GM21737 (cell line): ENCODE data around the gene TNFRSF8.

Source experiments
- ATAC-seq: cut with Tn5 transposase; IDR thresholded peaks from one replicate; pipeline ENCODE4 v1.9.1; 2021; ENCODE audit warnings: mild to moderate bottlenecking, moderate library complexity; ENCODE audit not compliant: unreplicated experiment

The TNFRSF8 gene

GRCh38 chr1:12153181-12153785 is 90.2 kb downstream of the TNFRSF8 start:
- ATAC-seq, result no peak

DNA sequence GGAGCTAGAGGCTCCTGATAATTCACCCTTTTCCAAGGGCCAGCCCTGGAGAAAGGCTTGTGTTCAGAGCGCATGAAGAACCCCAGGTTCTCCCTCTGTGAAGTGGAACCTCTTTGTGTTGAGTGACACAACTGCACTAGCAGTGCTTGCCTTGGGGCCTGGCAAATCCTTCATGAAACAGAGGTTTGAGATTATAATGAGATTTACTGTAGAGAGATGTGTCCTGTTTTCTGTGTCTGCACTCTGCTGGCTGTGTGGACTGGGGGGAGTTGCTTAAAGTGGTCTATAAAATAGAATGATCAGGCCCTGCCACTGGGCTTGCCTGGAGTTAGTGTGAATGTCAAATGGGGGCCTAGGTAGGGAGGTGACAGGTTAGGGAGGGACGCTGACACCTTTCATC is 92.2 kb downstream of the TNFRSF8 start:
- no peak for ATAC-seq

- no peak for ATAC-seq
These were observed 94.5 kb downstream of the TNFRSF8 start for GRCh38 chr1:12157366-12158231.

- ATAC-seq, result no peak
These were observed 95.4 kb downstream of the TNFRSF8 start for GRCh38 chr1:12158357-12159092.

GRCh38 chr1:12159816-12160215 is 96.7 kb downstream of the TNFRSF8 start:
- ATAC-seq, result no peak

- ATAC-seq, result no peak
These were observed 98.2 kb downstream of the TNFRSF8 start for GRCh38 chr1:12161324-12161661.

DNA sequence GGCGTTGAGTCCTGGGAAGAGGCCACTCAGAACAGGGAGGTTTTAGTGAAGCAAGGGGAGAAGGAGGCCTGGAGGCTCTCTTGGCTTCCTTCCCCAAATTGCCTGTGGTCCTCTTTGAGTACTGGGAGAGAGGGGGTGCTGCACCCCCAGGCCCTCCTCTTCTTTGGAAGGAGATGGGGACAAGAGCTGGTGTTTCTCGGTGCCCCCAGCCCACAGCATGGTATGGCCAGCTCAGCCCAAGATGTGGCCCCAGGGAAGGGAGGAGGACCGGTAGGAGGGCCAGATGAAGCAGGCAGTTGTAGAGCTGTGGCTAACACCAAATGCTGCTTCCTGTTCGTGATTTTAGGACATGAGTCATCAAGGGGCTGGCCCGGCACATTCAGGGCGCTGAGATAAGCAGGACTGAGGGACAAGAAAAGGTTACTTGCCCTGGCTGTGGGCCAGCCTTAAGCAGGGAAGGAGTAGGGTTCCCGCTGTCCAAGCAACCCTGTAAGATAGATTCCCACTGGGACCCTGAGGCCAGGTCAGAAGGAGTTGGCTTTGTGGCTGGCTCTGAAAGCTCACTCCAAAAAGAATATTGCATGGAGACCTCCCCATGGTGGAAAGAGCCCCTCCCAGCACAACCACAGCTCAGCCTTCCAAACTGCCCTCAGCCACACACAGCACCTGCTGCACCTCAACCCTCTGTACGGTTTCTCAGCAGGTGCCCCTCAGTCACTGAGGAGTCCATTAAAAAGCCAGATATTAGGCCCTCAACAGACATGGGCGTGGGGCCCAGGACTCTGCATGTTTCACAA is 98.8 kb downstream of the TNFRSF8 start:
- peak; percentile 59 for ATAC-seq

GRCh38 chr1:12162459-12163137 is 99.5 kb downstream of the TNFRSF8 start:
- ATAC-seq, result no peak

DNA sequence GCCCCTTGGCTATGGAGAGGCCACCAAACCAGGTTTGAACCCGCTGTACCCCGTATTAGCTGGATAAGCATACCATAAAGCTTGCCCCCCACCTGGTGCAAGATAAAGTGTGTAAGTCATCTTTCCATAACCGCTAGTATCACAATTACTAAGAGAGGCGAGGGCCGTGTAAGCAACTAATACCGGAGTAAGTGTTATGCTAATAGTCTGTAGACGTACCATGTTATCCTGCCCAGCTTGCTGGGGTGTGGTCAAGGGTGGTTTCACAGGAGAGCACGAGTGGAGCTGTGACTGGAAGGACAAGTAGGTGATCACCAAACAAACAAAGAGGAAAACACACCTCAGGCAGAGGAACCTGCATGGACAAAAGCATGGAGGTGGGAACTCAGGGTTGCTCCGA is 100.1 kb downstream of the TNFRSF8 start:
- ATAC-seq, result no peak

DNA sequence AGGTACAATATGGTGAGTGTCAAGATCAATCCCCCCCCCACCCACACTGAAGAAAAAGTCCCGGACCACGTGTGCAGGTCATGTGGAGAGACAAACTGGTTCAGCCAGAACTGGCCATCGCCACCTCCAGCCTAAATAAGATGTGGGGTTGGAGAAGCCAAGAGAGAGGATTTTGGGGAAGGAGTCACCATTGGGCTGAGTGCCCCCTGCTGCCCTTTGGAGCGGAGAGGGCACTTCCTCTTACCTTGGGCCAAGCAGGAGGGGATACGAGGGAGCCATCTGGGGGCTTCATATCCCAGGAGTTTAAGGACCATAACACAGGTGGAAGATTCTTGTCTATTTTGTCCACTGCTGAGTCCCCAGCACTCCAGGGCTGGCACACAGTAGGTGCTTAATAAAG is 101.1 kb downstream of the TNFRSF8 start:
- no peak for ATAC-seq

- no peak for ATAC-seq
These were observed 102.2 kb downstream of the TNFRSF8 start for GRCh38 chr1:12165342-12165741.

DNA sequence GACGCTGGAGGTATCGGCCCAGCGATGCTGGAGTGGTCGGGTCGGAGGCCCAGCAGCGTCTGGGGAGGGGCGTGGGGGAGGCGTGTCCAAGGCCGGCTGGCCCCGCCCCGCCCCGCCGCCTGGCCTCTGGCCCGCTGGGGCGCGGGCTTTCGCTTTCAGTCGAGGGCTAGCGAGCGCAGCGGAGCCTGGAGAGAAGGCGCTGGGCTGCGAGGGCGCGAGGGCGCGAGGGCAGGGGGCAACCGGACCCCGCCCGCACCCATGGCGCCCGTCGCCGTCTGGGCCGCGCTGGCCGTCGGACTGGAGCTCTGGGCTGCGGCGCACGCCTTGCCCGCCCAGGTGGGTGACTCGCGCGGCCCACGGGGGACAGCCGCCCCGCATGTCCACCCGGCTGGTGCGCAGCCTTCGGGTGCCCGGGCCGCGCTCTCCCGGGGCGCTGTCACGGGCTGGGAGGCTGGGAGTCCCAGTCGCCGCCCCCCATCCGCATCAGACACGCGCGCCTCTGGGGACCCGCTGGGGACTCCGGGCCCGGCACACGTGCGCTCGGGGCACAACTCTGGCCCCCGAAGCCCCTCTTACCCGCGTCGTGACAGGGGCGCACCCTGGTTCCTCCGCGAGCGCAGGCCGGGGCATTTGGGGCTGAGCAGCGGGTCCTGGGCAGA is 103.9 kb downstream of the TNFRSF8 start, which contains the start of gene TNFRSF1B:
TSS of gene TNFRSF1B (plus strand) at position 158 of the 659 bp plus-strand sequence. CDS start at position 259, 101 bp downstream.
- ATAC-seq, result peak; percentile 51

- ATAC-seq, result no peak
These were observed 104.7 kb downstream of the TNFRSF8 start for GRCh38 chr1:12167493-12168429.

DNA sequence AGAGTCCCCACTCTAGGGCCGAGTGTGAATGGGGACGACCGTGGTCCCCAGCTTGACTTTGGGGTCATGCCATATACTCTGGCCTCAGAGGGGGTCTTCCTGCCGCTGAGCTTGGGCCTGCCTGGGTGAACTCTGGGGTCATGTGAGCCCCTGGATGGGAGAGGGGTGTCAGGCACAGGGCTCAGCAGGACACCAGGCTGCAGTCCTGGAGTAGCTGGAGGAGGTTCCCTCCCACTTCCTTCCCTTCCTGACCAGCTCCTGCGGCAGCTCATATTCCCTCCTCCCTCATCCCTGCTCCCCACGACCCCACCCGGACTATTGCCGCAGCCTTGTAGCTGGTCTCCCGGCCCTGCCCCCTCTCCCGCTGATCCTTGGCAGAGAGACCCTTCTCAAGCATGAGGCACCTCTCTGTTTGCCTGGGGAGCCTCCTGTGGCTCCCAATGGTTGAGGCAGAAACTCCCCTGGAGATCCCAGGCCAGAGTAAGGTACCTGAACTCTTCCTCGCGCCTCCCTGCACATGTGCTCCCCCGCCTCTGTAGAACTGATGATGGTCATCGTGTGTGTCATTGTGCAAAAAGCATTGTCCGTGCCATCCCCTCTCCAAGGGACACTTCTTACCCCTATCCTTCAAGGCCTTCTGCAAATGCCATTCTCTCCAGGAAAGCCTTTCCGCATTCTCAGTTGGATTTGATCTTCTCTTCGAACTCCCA is 105.5 kb downstream of the TNFRSF8 start:
- no peak for ATAC-seq

GRCh38 chr1:12169442-12170135 is 106.5 kb downstream of the TNFRSF8 start:
- no peak for ATAC-seq

GRCh38 chr1:12170263-12170671 is 107.2 kb downstream of the TNFRSF8 start:
- no peak for ATAC-seq

GRCh38 chr1:12171206-12172041 is 108.3 kb downstream of the TNFRSF8 start:
- ATAC-seq, result no peak
